Measurements from ENCODE around the gene CRB1.
A peak's percentile ranks its signal among the peaks of the same experiment; 100 is the strongest.

Gene CRB1

GRCh38 chr1:197439708-197440280, 171.7 kb downstream of the CRB1 start:
- DNase-seq (ENCODE audit: low read depth in 2 of 2) = no peak
- no peak for TF ChIP-seq CTCF (IDR thresholded peaks at IDR 0.05; ENCODE audit: low read depth, low read length)
- no peak overlapping the region for H3K4me3 ChIP-seq (replicated peaks in 1 of 2; ENCODE audit: low read depth in 2 of 2, low read length in 2 of 2)

GRCh38 chr1:197440715-197441114, 172.7 kb downstream of the CRB1 start:
- peak in 1 of 2 donors; percentile 85 for DNase-seq (ENCODE audit: low read depth in 2 of 2)
- H3K4me3 ChIP-seq (replicated peaks in 1 of 2; ENCODE audit: low read depth in 2 of 2, low read length in 2 of 2) = no peak overlapping the region
- no peak for TF ChIP-seq CTCF (IDR thresholded peaks at IDR 0.05; ENCODE audit: low read depth, low read length)

- no peak for TF ChIP-seq CTCF (IDR thresholded peaks at IDR 0.05; ENCODE audit: low read depth, low read length)
- H3K4me3 ChIP-seq (replicated peaks in 1 of 2; ENCODE audit: low read depth in 2 of 2, low read length in 2 of 2) = no peak overlapping the region
- peak; percentile 59 to 99 for DNase-seq (ENCODE audit: low read depth in 2 of 2)
Observed at GRCh38 chr1:197441999-197442414, 174.0 kb downstream of the CRB1 start.

GRCh38 chr1:197444755-197445154, 176.7 kb downstream of the CRB1 start:
- H3K4me3 ChIP-seq (replicated peaks in 1 of 2; ENCODE audit: low read depth in 2 of 2, low read length in 2 of 2) = no peak overlapping the region
- peak in 1 of 2 donors; percentile 74 for DNase-seq (ENCODE audit: low read depth in 2 of 2)
- no peak for TF ChIP-seq CTCF (IDR thresholded peaks at IDR 0.05; ENCODE audit: low read depth, low read length)

GRCh38 chr1:197448121-197448779, 180.2 kb downstream of the CRB1 start:
- TF ChIP-seq CTCF (IDR thresholded peaks at IDR 0.05; ENCODE audit: low read depth, low read length) = no peak
- no peak for DNase-seq (ENCODE audit: low read depth in 2 of 2)
- H3K4me3 ChIP-seq (replicated peaks in 1 of 2; ENCODE audit: low read depth in 2 of 2, low read length in 2 of 2) = no peak overlapping the region

GRCh38 chr1:197451381-197451780, 183.3 kb downstream of the CRB1 start:
- DNase-seq (ENCODE audit: low read depth in 2 of 2) = no peak
- H3K4me3 ChIP-seq (replicated peaks in 1 of 2; ENCODE audit: low read depth in 2 of 2, low read length in 2 of 2) = no peak overlapping the region
- no peak for TF ChIP-seq CTCF (IDR thresholded peaks at IDR 0.05; ENCODE audit: low read depth, low read length)
